H1 (cell line): ENCODE results near the gene CTBP2. TPM values are rescaled to one million over a fixed set of nuclear protein-coding genes. Genes with fewer than 3 reads are reported as not detected.

Source experiments
- ASH2L ChIP-seq: fragments of 200-600, 300-600 bp; sonication (generic); IDR thresholded peaks from one replicate; pipeline ENCODE4 v1.7.1; 2017; ENCODE audit warnings: low read length
- CTBP2 ChIP-seq: IDR thresholded peaks from 2 replicates; pipeline ENCODE4 v1.7.0; 2011; ENCODE audit warnings: borderline replicate concordance, mild to moderate bottlenecking, moderate library complexity, mixed read lengths, low read length; ENCODE audit not compliant: insufficient read depth, insufficient read length
- HDAC6 ChIP-seq: IDR thresholded peaks from one replicate; pipeline ENCODE4 v1.7.1; 2012; ENCODE audit warnings: low read depth, mild to moderate bottlenecking, inconsistent platforms, low read length, moderate library complexity
- JUN ChIP-seq: IDR thresholded peaks from 2 replicates; pipeline ENCODE4 v1.6.1; 2011; ENCODE audit warnings: low read depth, mild to moderate bottlenecking, improper control_type of control experiment, low read length
- POLR2AphosphoS5 ChIP-seq: IDR thresholded peaks from 2 replicates; pipeline ENCODE4 v1.6.1; 2011; ENCODE audit warnings: low read depth, low read length
- SIX5 ChIP-seq: IDR thresholded peaks from 2 replicates; pipeline ENCODE4 v1.6.1; 2011; ENCODE audit warnings: mild to moderate bottlenecking, low read depth, low read length
- SP1 ChIP-seq: IDR thresholded peaks from 2 replicates; pipeline ENCODE4 v1.6.1; 2011; ENCODE audit warnings: low read depth, low read length
- TCF12 ChIP-seq: IDR thresholded peaks from 2 replicates; pipeline ENCODE4 v1.6.1; 2011; ENCODE audit warnings: low read depth, mild to moderate bottlenecking, low read length
- polyA plus RNA-seq, 7 experiments: library from polyadenylated mRNA; depleted of rRNA in 3 of 7; stranded (reverse) in 5 of 7; unstranded in 2 of 7; fragments of >200 nt in 5 of 7; fragments of 200-250 nt in 2 of 7; gene quantifications; 1 replicate in 5 of 7; 2 replicates in 1 of 7; 4 replicates in 1 of 7; pipeline versions ENCODE4 v1.2.1 to v1.2.3, GENCODE V29; 2011 to 2013; ENCODE audit warnings: missing spikeins in 2 of 7, mixed read lengths in 2 of 7
- total RNA-seq: library from RNA; stranded (reverse); fragmentation: NEBNext Ultra II Directional; extraction: Animal tissue kit (Norgen Biotek cat#: 25700); gene quantifications from 2 replicates; pipeline ENCODE4 v1.2.1, GENCODE V29; 2021
- TF ChIP-seq, protein P1 (sequence below): fragments of 300-600 bp; sonication (generic); IDR thresholded peaks from 2 replicates; pipeline ENCODE4 v1.7.1; 2012; ENCODE audit warnings: low read length, moderate library complexity, mild to moderate bottlenecking, inconsistent platforms; ENCODE audit not compliant: insufficient replicate concordance

CTBP2 gene
- total and polyA plus RNA-seq, 2 of the 8 experiments (the other 6 are each of a cell fraction or from before 2014, with no cell fraction given), result 208 to 221 TPM

DNA sequence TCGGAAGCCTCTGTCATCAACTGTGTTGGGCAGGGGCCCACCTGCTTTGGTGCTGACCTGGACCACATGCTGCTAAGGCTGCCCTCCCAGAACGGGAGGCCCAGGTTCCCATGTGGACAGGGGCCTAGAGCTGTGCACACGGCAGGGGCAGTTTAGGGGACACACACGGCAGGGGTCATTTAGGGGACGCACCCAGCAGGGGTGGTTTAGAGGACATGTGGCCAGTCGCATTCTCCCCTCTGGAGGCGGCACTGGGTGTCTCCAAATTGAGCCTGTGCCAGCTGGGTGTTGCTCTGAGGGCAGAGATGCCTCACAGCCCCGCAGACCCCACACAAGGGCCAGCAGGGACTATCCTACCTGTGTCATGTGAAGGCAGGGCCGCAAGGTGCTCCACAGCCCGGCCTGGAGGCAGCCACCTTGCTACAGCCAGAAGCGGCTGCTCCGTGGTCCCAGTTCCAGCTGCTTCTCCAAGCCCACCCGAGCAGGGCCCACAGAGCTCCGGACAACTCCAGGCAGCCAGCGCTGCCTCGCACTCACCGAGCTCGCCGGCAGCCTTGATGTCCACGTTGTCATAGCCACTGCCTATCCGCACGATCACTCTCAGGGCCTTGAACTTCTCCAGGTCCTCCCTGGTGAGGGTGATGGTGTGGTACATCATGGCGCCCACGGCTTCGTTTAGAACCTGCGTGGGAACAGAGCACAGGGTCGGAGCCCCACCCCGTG is 157.8 kb downstream of the CTBP2 start (continued):
- TF ChIP-seq, protein P1, sequence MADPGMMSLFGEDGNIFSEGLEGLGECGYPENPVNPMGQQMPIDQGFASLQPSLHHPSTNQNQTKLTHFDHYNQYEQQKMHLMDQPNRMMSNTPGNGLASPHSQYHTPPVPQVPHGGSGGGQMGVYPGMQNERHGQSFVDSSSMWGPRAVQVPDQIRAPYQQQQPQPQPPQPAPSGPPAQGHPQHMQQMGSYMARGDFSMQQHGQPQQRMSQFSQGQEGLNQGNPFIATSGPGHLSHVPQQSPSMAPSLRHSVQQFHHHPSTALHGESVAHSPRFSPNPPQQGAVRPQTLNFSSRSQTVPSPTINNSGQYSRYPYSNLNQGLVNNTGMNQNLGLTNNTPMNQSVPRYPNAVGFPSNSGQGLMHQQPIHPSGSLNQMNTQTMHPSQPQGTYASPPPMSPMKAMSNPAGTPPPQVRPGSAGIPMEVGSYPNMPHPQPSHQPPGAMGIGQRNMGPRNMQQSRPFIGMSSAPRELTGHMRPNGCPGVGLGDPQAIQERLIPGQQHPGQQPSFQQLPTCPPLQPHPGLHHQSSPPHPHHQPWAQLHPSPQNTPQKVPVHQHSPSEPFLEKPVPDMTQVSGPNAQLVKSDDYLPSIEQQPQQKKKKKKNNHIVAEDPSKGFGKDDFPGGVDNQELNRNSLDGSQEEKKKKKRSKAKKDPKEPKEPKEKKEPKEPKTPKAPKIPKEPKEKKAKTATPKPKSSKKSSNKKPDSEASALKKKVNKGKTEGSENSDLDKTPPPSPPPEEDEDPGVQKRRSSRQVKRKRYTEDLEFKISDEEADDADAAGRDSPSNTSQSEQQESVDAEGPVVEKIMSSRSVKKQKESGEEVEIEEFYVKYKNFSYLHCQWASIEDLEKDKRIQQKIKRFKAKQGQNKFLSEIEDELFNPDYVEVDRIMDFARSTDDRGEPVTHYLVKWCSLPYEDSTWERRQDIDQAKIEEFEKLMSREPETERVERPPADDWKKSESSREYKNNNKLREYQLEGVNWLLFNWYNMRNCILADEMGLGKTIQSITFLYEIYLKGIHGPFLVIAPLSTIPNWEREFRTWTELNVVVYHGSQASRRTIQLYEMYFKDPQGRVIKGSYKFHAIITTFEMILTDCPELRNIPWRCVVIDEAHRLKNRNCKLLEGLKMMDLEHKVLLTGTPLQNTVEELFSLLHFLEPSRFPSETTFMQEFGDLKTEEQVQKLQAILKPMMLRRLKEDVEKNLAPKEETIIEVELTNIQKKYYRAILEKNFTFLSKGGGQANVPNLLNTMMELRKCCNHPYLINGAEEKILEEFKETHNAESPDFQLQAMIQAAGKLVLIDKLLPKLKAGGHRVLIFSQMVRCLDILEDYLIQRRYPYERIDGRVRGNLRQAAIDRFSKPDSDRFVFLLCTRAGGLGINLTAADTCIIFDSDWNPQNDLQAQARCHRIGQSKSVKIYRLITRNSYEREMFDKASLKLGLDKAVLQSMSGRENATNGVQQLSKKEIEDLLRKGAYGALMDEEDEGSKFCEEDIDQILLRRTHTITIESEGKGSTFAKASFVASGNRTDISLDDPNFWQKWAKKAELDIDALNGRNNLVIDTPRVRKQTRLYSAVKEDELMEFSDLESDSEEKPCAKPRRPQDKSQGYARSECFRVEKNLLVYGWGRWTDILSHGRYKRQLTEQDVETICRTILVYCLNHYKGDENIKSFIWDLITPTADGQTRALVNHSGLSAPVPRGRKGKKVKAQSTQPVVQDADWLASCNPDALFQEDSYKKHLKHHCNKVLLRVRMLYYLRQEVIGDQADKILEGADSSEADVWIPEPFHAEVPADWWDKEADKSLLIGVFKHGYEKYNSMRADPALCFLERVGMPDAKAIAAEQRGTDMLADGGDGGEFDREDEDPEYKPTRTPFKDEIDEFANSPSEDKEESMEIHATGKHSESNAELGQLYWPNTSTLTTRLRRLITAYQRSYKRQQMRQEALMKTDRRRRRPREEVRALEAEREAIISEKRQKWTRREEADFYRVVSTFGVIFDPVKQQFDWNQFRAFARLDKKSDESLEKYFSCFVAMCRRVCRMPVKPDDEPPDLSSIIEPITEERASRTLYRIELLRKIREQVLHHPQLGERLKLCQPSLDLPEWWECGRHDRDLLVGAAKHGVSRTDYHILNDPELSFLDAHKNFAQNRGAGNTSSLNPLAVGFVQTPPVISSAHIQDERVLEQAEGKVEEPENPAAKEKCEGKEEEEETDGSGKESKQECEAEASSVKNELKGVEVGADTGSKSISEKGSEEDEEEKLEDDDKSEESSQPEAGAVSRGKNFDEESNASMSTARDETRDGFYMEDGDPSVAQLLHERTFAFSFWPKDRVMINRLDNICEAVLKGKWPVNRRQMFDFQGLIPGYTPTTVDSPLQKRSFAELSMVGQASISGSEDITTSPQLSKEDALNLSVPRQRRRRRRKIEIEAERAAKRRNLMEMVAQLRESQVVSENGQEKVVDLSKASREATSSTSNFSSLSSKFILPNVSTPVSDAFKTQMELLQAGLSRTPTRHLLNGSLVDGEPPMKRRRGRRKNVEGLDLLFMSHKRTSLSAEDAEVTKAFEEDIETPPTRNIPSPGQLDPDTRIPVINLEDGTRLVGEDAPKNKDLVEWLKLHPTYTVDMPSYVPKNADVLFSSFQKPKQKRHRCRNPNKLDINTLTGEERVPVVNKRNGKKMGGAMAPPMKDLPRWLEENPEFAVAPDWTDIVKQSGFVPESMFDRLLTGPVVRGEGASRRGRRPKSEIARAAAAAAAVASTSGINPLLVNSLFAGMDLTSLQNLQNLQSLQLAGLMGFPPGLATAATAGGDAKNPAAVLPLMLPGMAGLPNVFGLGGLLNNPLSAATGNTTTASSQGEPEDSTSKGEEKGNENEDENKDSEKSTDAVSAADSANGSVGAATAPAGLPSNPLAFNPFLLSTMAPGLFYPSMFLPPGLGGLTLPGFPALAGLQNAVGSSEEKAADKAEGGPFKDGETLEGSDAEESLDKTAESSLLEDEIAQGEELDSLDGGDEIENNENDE, result no peak
- TF ChIP-seq POLR2AphosphoS5 (no peak; the same call in 1 of the 2 replicates), CTBP2 (no peak), HDAC6 (no peak), JUN (no peak), SIX5 (no peak), SP1 (no peak), TCF12 (no peak), ASH2L (no peak)
